Measurements from ENCODE around the gene LYST.

Gene LYST

DNA sequence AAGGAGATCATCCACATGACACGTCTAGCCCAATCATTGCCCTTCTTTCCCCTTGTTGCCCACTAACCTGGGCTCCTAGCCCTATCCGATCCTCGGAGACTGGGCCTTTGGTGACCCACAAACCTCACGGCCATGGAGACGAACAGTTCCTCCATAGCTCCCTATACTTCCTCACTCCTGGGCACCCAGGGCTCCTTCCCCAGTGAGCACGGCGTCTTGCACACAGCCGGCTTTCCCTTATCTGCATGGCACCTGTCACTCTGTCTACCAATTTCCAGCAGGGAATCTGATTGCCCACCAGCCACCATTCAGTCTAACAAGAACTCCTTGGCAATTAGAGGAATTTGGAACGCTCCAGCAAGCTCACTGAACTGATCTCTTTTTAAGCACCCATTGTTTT is 220.2 kb downstream of the LYST start:
- Histone ChIP-seq H3F3A (ENCODE audit: insufficient read depth) (no peaks in the 10 kb centered on the region), H3K27ac (ENCODE audit: low read depth, low read length) (no peak overlapping the region), H3K4me2 (ENCODE audit: low read depth, low read length, poor library complexity, severe bottlenecking) (no peak overlapping the region), H2AFZ (ENCODE audit: low read depth, low read length, severe bottlenecking) (no peak overlapping the region), H3K36me3 (ENCODE audit: low read length) (no peaks in the 10 kb centered on the region), H3K4me3 (ENCODE audit: insufficient read depth, low read length, poor library complexity, severe bottlenecking) (no peak overlapping the region), H4K20me1 (ENCODE audit: low read depth, low read length) (no peaks in the 10 kb centered on the region), H3K9me2 (replicated peaks; ENCODE audit: insufficient read depth, low read length) (no peaks in the 10 kb centered on the region), H3K9me3 (ENCODE audit: insufficient read depth, low read length) (no peaks in the 10 kb centered on the region), H3K79me2 (ENCODE audit: insufficient read depth, low read length) (no peaks in the 10 kb centered on the region), H3K9ac (ENCODE audit: low read length) (no peak overlapping the region), H3K27me3 (ENCODE audit: low read length) (no peaks in the 10 kb centered on the region)
- TF ChIP-seq, protein P1, sequence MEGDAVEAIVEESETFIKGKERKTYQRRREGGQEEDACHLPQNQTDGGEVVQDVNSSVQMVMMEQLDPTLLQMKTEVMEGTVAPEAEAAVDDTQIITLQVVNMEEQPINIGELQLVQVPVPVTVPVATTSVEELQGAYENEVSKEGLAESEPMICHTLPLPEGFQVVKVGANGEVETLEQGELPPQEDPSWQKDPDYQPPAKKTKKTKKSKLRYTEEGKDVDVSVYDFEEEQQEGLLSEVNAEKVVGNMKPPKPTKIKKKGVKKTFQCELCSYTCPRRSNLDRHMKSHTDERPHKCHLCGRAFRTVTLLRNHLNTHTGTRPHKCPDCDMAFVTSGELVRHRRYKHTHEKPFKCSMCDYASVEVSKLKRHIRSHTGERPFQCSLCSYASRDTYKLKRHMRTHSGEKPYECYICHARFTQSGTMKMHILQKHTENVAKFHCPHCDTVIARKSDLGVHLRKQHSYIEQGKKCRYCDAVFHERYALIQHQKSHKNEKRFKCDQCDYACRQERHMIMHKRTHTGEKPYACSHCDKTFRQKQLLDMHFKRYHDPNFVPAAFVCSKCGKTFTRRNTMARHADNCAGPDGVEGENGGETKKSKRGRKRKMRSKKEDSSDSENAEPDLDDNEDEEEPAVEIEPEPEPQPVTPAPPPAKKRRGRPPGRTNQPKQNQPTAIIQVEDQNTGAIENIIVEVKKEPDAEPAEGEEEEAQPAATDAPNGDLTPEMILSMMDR (IDR thresholded peaks at IDR 0.05; ENCODE audit: insufficient read depth, low read length, poor library complexity, severe bottlenecking), result no peak
- no peak for TF ChIP-seq EZH2phosphoT487 (conservative IDR thresholded peaks at IDR 0.05; ENCODE audit: low read length)

DNA sequence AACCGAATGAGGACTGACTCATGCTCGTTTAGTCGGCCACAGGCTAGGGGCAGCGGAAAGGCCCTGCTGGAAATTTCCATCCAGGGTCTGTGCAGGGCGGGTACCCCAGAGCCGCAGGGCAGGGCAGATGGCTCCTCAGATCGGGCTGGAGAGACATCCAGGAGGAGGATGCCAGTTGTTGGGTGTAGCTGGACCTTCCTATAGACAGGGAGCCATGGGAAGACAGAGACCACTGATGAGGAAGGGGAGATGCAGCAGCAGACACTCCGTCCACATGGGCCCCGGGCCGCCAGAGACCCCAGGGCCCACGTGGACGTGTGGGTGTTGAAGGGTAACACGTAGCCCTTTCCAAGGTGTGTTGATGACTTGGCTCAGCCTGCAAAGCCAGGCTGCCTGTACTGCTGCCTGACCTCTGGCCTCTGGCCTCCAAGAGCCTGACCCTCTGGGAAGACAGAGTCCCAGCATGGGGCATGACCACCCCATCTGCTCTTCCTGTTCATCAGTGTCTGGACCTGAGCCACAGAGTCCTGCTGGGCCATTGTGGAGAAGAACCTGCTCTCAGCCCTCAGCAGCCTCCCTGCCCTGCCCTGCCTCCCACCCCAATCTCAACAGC is 221.9 kb downstream of the LYST start:
- Histone ChIP-seq H3K27me3 (ENCODE audit: low read length) (no peaks in the 10 kb centered on the region), H3K79me2 (ENCODE audit: insufficient read depth, low read length) (no peaks in the 10 kb centered on the region), H2AFZ (ENCODE audit: low read depth, low read length, severe bottlenecking) (no peak overlapping the region), H3K4me2 (ENCODE audit: low read depth, low read length, poor library complexity, severe bottlenecking) (no peak overlapping the region), H3K9me3 (ENCODE audit: insufficient read depth, low read length) (no peaks in the 10 kb centered on the region), H4K20me1 (ENCODE audit: low read depth, low read length) (no peaks in the 10 kb centered on the region), H3K9me2 (replicated peaks; ENCODE audit: insufficient read depth, low read length) (no peaks in the 10 kb centered on the region), H3K27ac (ENCODE audit: low read depth, low read length) (no peak overlapping the region), H3K36me3 (ENCODE audit: low read length) (no peaks in the 10 kb centered on the region), H3F3A (ENCODE audit: insufficient read depth) (no peaks in the 10 kb centered on the region), H3K4me3 (ENCODE audit: insufficient read depth, low read length, poor library complexity, severe bottlenecking) (no peak overlapping the region), H3K9ac (ENCODE audit: low read length) (no peak overlapping the region)
- TF ChIP-seq, protein P1 (IDR thresholded peaks at IDR 0.05; ENCODE audit: insufficient read depth, low read length, poor library complexity, severe bottlenecking), result no peak
- no peak for TF ChIP-seq EZH2phosphoT487 (conservative IDR thresholded peaks at IDR 0.05; ENCODE audit: low read length)

DNA sequence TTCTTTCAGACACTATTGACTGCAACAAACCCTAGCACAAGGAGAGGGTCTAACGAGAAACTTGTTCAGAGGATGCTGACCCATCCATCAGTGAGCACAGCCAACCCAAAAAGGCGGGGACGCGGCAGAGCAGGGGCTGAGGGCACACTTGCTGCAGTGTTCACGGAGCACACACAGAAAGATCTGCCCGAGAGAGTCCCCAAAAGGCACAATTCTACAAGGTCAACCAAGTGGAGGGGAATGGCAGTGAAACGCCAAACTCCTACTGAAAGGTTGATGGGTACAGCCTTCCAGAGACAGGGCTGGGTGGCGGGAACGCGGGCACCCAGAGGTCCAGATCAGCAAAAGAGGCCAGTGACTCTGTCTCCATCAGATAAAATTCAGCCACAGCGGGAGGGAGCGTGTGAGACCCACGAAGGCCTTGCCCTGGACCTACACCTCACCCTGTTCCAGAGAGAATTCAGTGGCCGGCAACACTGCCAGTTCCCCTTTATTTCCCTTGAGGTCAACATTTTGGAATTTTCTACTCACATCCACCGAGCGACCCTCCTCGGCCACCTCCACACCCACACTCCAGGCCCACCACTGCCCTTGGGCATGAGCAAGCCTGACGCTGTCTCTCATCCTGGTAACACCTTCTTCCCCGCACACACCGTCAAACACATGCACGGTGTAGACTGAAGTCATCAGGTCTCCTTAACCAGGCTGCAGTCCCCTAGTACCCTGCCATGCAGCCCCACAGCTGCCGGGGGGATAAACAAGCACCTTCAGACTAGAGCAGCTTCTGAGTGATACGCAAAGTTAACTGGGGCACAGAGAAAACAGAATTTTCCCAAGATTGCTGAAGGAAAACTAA is 222.6 kb downstream of the LYST start:
- Histone ChIP-seq H3K9me3 (ENCODE audit: insufficient read depth, low read length) (no peaks in the 10 kb centered on the region), H2AFZ (ENCODE audit: low read depth, low read length, severe bottlenecking) (no peak overlapping the region), H3K9me2 (replicated peaks; ENCODE audit: insufficient read depth, low read length) (no peaks in the 10 kb centered on the region), H3K36me3 (ENCODE audit: low read length) (no peaks in the 10 kb centered on the region), H3K79me2 (ENCODE audit: insufficient read depth, low read length) (no peaks in the 10 kb centered on the region), H4K20me1 (ENCODE audit: low read depth, low read length) (no peaks in the 10 kb centered on the region), H3F3A (ENCODE audit: insufficient read depth) (no peaks in the 10 kb centered on the region), H3K27me3 (ENCODE audit: low read length) (no peaks in the 10 kb centered on the region), H3K9ac (ENCODE audit: low read length) (no peak overlapping the region), H3K4me3 (ENCODE audit: insufficient read depth, low read length, poor library complexity, severe bottlenecking) (no peak overlapping the region), H3K4me2 (ENCODE audit: low read depth, low read length, poor library complexity, severe bottlenecking) (no peak overlapping the region), H3K27ac (ENCODE audit: low read depth, low read length) (no peak overlapping the region)
- TF ChIP-seq, protein P1 (IDR thresholded peaks at IDR 0.05; ENCODE audit: insufficient read depth, low read length, poor library complexity, severe bottlenecking), result no peak
- no peak for TF ChIP-seq EZH2phosphoT487 (conservative IDR thresholded peaks at IDR 0.05; ENCODE audit: low read length)
